A549 treated with Mapracorat at 1 μM for 4 hours (cell line): ENCODE measurements around the gene BHLHE23. TPM values are rescaled to one million over a fixed set of nuclear protein-coding genes. Genes with fewer than 3 reads are reported as not detected.

Experiments
- total RNA-seq: library from RNA; stranded (reverse); fragments of 200-300 nt; extraction: Qiagen RNA extraction; gene quantifications from 5 replicates; pipeline ENCODE4 v1.2.3, GENCODE V29; 2022

The BHLHE23 gene
- total RNA-seq: not detected in 5 replicates

GRCh38 chr20:63006540-63007359 is at the start of gene BHLHE23:
BHLHE23 (minus strand) TSS chr20:63006964; CDS start chr20:63006774, 190 bp downstream.

Other genes with a start within 250 kb of the BHLHE23 start
- 20.5 to 24.3 TPM (median 24.1 TPM) in 5 replicates for gene MRGBP, start 210.5 kb downstream of the BHLHE23 start, total RNA-seq
- gene OGFR, start 202.1 kb downstream of the BHLHE23 start, total RNA-seq: 37.9 to 48.9 TPM (median 45.2 TPM) in 5 replicates
- 0.33 to 0.96 TPM (median 0.66 TPM) in 5 replicates for gene COL9A3, start 189.9 kb downstream of the BHLHE23 start, total RNA-seq
- gene TCFL5, start 145.1 kb downstream of the BHLHE23 start, total RNA-seq: 3.4 to 5.0 TPM (median 4.7 TPM) in 5 replicates
- 18.3 to 25.7 TPM (median 24.9 TPM) in 5 replicates for gene DIDO1, start 80.5 kb downstream of the BHLHE23 start, total RNA-seq
- gene GID8, start 68.8 kb downstream of the BHLHE23 start, total RNA-seq: 20.2 to 22.5 TPM (median 21.2 TPM) in 5 replicates
- gene SLC17A9, start 54.3 kb downstream of the BHLHE23 start, total RNA-seq: 0.06 to 0.18 TPM (median 0.09 TPM) in 3 of 5 replicates, not detected in the others
- 41.1 to 53.4 TPM (median 48.6 TPM) in 5 replicates for gene YTHDF1, start 209.2 kb upstream of the BHLHE23 start, total RNA-seq
- 2.2 to 3.6 TPM (median 3.0 TPM) in 5 replicates for gene BIRC7, start 228.9 kb upstream of the BHLHE23 start, total RNA-seq
- gene NKAIN4, start 247.5 kb upstream of the BHLHE23 start, total RNA-seq: 4.4 to 8.3 TPM (median 5.2 TPM) in 5 replicates